ENCODE measurements around the gene SLC7A10. TPM values are rescaled to one million over a fixed set of nuclear protein-coding genes. Genes with fewer than 3 reads are reported as not detected.
A peak's percentile ranks its signal among the peaks of the same experiment; 100 is the strongest.
"Not testable (repeated sequence)": the region's sequence is repeated elsewhere in the genome, so short reads cannot be mapped to it uniquely, and the experiment has no call there.

Gene SLC7A10
- total and polyA plus RNA-seq, 3 donors from 2014 or later, result 2.1 to 5.8 (median 3.0) TPM

DNA sequence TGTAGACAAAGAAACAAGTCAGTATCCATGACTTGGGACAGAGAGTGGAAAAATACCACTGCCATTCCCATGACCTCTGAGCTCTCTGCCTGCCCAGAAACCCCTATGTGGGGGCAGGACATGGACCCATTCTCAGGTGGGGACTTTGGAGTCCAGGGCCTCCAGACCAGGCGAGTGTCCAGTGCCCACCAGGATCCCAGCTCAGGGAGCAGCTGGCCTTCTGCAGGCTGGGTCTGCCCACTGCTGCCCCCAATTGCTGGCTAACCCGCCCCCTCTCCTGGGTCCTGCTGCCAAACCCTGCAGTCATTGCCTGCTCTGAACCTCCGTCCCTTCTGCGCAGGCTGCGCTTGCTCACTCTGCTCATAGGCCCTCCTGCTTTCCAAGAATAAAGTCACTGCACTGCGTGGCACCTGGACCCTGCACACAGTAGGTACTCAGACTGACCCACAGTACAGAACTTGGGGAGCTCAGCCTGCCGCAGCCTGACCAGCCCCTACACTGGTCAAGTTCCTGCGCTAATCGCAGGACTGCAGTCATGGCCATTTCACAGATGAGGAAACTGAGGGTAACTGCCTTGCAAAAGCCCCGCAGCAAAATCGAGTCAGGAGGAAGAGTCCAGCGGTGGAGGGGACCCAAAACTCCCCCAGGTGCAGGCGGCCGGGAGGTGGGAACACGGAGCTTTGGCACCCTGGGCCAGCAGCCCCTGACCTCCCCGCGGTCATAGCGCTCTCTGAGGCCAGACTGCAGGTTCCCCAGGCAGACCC, 774 bp downstream of the SLC7A10 start:
- no peaks in the 10 kb centered on the region for H3K4me1 ChIP-seq
- TF ChIP-seq, protein P1, sequence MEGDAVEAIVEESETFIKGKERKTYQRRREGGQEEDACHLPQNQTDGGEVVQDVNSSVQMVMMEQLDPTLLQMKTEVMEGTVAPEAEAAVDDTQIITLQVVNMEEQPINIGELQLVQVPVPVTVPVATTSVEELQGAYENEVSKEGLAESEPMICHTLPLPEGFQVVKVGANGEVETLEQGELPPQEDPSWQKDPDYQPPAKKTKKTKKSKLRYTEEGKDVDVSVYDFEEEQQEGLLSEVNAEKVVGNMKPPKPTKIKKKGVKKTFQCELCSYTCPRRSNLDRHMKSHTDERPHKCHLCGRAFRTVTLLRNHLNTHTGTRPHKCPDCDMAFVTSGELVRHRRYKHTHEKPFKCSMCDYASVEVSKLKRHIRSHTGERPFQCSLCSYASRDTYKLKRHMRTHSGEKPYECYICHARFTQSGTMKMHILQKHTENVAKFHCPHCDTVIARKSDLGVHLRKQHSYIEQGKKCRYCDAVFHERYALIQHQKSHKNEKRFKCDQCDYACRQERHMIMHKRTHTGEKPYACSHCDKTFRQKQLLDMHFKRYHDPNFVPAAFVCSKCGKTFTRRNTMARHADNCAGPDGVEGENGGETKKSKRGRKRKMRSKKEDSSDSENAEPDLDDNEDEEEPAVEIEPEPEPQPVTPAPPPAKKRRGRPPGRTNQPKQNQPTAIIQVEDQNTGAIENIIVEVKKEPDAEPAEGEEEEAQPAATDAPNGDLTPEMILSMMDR (IDR thresholded peaks at IDR 0.05), result no peak
- TF ChIP-seq POLR2A (IDR thresholded peaks at IDR 0.05), result no peak
- no peaks in the 10 kb centered on the region for H3K36me3 ChIP-seq (ENCODE audit: low read depth, missing control alignments)
- intact Hi-C loops (cut with DNase I; ENCODE audit: low total_unique reads), result no loop called here
- 44 to 80% methylated on average over 3 to 18 of the region's 18 CpGs for WGBS, 2 donors
- no peak overlapping the region for H3K27ac ChIP-seq
- no peak for DNase-seq
- no peaks in the 10 kb centered on the region for H3K9me3 ChIP-seq
- H3K4me3 ChIP-seq, result peak overlapping the region in 1 of 2 donors; percentile 44
- H3K27me3 ChIP-seq, result peaks cover 8% of the 10 kb centered on the region

DNA sequence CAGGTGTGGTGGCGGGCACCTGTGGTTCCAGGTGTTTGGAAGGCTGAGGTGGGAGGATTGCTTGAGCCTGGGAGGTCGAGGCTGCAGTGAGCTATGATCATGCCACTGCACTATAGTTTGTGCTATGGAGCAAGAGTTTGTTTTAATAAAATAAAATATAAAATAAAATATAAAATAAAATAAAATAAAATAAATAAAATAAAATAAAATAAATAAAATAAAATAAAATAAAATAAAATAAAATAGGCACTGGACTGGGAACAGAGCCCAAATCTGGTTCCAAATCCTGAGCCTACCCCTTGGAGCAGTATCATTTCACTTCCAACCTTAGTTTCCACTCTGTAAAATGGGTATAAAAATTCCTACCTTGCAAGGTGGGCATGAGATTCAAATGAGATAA, 3.4 kb downstream of the SLC7A10 start:
- H3K4me1 ChIP-seq; H3K27ac ChIP-seq; H3K9me3 ChIP-seq; H3K4me3 ChIP-seq; H3K27me3 ChIP-seq; intact Hi-C loops (cut with DNase I; ENCODE audit: low total_unique reads); DNase-seq; H3K36me3 ChIP-seq (ENCODE audit: low read depth, missing control alignments): not testable (repeated sequence)
- WGBS, 2 donors, result 80 to 93% methylated on average over 2 of the region's 2 CpGs

DNA sequence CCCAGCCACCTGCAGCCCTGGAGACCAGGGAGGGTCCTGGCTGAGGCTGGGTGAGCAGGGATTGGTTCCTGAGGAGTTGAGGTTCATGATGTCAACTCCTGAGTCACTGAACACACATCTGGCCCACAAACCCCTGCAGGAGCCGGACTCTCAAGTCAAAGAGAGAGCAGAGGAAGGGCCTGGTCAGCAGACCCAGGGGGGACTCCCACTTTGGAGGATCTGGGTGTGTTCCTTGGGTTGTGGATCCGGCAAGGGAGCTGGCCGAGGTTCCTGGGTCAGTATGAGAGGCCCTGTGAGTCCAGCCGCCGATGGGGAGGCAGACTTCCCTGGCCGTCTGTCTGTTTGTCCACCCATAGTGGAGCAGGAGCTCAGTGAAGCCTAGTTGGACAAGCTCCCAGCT, 4.0 kb downstream of the SLC7A10 start:
- Histone ChIP-seq H3K4me1 (peaks cover 3% of the 10 kb centered on the region), H3K9me3 (no peaks in the 10 kb centered on the region), H3K27me3 (peaks cover 8% of the 10 kb centered on the region), H3K27ac (no peak overlapping the region), H3K4me3 (no peak overlapping the region), H3K36me3 (ENCODE audit: low read depth, missing control alignments) (no peaks in the 10 kb centered on the region)
- WGBS, 2 donors, result 47 to 77% methylated on average over 3 to 6 of the region's 6 CpGs
- DNase-seq, result no peak
- TF ChIP-seq, protein P1 (IDR thresholded peaks at IDR 0.05), result no peak
- TF ChIP-seq POLR2A (IDR thresholded peaks at IDR 0.05), result no peak
- intact Hi-C loops (cut with DNase I; ENCODE audit: low total_unique reads), result no loop called here

DNA sequence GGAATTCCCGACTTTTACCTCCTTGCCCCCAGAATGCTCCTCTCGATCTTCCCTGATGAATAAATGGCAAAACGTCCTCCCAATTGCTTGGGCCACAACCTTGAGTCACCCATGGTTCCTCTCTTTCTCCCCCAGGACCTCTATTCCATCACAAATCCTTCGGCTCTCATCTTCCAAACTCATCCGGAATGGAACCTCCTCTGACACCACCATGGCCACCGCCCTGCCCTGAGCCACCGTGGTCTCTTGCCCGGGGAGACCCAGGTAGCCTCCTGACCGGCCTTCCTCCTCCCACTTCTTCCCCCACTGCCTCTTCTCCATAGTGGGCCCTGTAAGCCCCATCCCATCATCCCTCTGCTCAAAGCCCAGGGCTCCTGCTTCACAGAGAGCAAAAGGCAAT, 4.9 kb downstream of the SLC7A10 start:
- 90 to 91% methylated on average over 9 of the region's 9 CpGs for WGBS, 2 donors
- Histone ChIP-seq H3K4me1 (peaks cover 3% of the 10 kb centered on the region), H3K36me3 (ENCODE audit: low read depth, missing control alignments) (no peaks in the 10 kb centered on the region), H3K9me3 (no peaks in the 10 kb centered on the region), H3K27me3 (peaks cover 8% of the 10 kb centered on the region), H3K4me3 (no peak overlapping the region), H3K27ac (no peak overlapping the region)
- TF ChIP-seq, protein P1 (IDR thresholded peaks at IDR 0.05), result no peak
- TF ChIP-seq POLR2A (IDR thresholded peaks at IDR 0.05), result no peak
- intact Hi-C loops (cut with DNase I; ENCODE audit: low total_unique reads), result no loop called here
- DNase-seq, result no peak

DNA sequence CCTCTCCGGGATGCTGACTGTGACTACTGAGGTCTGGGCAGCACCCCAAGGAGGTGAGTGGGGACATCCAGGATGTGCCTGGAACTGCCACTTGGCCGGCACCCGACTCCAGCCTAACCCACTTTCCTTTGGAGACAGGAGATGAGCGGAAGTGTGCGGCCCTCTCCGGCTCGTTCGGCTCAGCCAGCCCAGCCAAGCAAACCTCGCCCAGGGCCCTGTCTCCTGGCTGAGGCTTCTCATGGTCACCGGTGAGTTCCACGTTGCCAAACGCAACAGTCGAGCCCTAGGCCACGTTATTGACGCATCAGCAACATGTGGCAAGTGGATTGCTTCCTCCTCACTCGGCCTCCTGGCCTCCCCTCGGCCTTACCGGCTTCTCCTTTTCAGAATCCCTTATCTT, 5.5 kb downstream of the SLC7A10 start:
- Histone ChIP-seq H3K9me3 (no peaks in the 10 kb centered on the region), H3K4me3 (no peak overlapping the region), H3K27ac (no peak overlapping the region), H3K36me3 (ENCODE audit: low read depth, missing control alignments) (no peaks in the 10 kb centered on the region), H3K27me3 (peaks cover 5% of the 10 kb centered on the region), H3K4me1 (peaks cover 3% of the 10 kb centered on the region)
- DNase-seq, result no peak
- WGBS, 2 donors, result 88 to 90% methylated on average over 15 to 18 of the region's 18 CpGs
- TF ChIP-seq POLR2A (IDR thresholded peaks at IDR 0.05), result no peak
- TF ChIP-seq, protein P1 (IDR thresholded peaks at IDR 0.05), result no peak
- intact Hi-C loops (cut with DNase I; ENCODE audit: low total_unique reads), result no loop called here

All from testis (tissue), 3 donors.